ENCODE results near the gene XXYLT1. TPM values are rescaled to one million over a fixed set of nuclear protein-coding genes. Genes with fewer than 3 reads are reported as not detected.

The XXYLT1 gene
- total and polyA plus RNA-seq, 12 donors: 6.2 to 14.6 (median 9.3) TPM

- no peak for TF ChIP-seq POLR2A (IDR thresholded peaks at IDR 0.05)
- TF ChIP-seq CTCF (IDR thresholded peaks at IDR 0.05): no peak
- Histone ChIP-seq H3K9me3 (replicated peaks in 1 of 3) (no peaks in the 10 kb centered on the region), H3K36me3 (replicated peaks in 1 of 2) (no peaks in the 10 kb centered on the region), H3K27ac (no peak overlapping the region), H3K4me3 (no peak overlapping the region), H3K4me1 (replicated peaks in 1 of 2) (peaks cover 0 to 3% of the 10 kb centered on the region in 2 donors), H3K27me3 (no peaks in the 10 kb centered on the region)
- no peak for DNase-seq
- WGBS, 4 donors: 93 to 97% (median 95%) methylated on average over 15 of the region's 15 CpGs
- intact Hi-C loops (cut with DNase I): no loop called here
These were observed 187.3 kb downstream of the XXYLT1 start for GRCh38 chr3:195083659-195084058.

GRCh38 chr3:195082811-195083210 lies 188.1 kb downstream of the XXYLT1 start:
- H3K4me3 ChIP-seq: no peak overlapping the region
- H3K27ac ChIP-seq: no peak overlapping the region
- TF ChIP-seq CTCF (IDR thresholded peaks at IDR 0.05) (no peak), POLR2A (IDR thresholded peaks at IDR 0.05) (no peak)
- no peaks in the 10 kb centered on the region for H3K36me3 ChIP-seq (replicated peaks in 1 of 2)
- H3K27me3 ChIP-seq: no peaks in the 10 kb centered on the region
- 88 to 92% (median 89%) methylated on average over 10 of the region's 10 CpGs for WGBS, 4 donors
- no peak for DNase-seq
- peaks cover 0 to 3% of the 10 kb centered on the region in 2 donors for H3K4me1 ChIP-seq (replicated peaks in 1 of 2)
- H3K9me3 ChIP-seq (replicated peaks in 1 of 3): no peaks in the 10 kb centered on the region
- intact Hi-C loops (cut with DNase I): no loop called here

GRCh38 chr3:195081242-195081963 lies 189.6 kb downstream of the XXYLT1 start:
- WGBS, 4 donors: 70 to 86% (median 81%) methylated on average over 7 to 12 of the region's 12 CpGs
- no peaks in the 10 kb centered on the region for H3K36me3 ChIP-seq (replicated peaks in 1 of 2)
- H3K27me3 ChIP-seq: no peaks in the 10 kb centered on the region
- no peaks in the 10 kb centered on the region for H3K9me3 ChIP-seq (replicated peaks in 1 of 3)
- no peak overlapping the region for H3K4me3 ChIP-seq
- H3K27ac ChIP-seq: no peak overlapping the region
- intact Hi-C loops (cut with DNase I): no loop called here
- TF ChIP-seq CTCF (IDR thresholded peaks at IDR 0.05) (no peak), POLR2A (IDR thresholded peaks at IDR 0.05) (no peak)
- H3K4me1 ChIP-seq (replicated peaks in 1 of 2): peaks cover 0 to 3% of the 10 kb centered on the region in 2 donors
- no peak for DNase-seq

- Histone ChIP-seq H3K27me3 (no peaks in the 10 kb centered on the region), H3K36me3 (replicated peaks in 1 of 2) (no peaks in the 10 kb centered on the region), H3K27ac (no peak overlapping the region), H3K4me3 (no peak overlapping the region), H3K4me1 (replicated peaks in 1 of 2) (peaks cover 0 to 3% of the 10 kb centered on the region in 2 donors), H3K9me3 (replicated peaks in 1 of 3) (no peaks in the 10 kb centered on the region)
- TF ChIP-seq CTCF (IDR thresholded peaks at IDR 0.05) (no peak), POLR2A (IDR thresholded peaks at IDR 0.05) (no peak)
- WGBS, 4 donors: 76 to 85% (median 82%) methylated on average over 9 to 16 of the region's 16 CpGs
- intact Hi-C loops (cut with DNase I): no loop called here
- DNase-seq: no peak
These were observed 190.3 kb downstream of the XXYLT1 start for GRCh38 chr3:195080571-195081151.

All from adrenal gland (tissue), 12 donors.